GM12891 (cell line): ENCODE results near the gene SLCO2A1.

Source experiments
- PAX5 ChIP-seq: IDR thresholded peaks from 2 replicates; pipeline ENCODE4 v1.6.1; 2011; ENCODE audit warnings: low read length, moderate library complexity, mild to moderate bottlenecking; ENCODE audit not compliant: insufficient read depth, severe bottlenecking
- POLR2A ChIP-seq: IDR thresholded peaks from 2 replicates; pipeline ENCODE4 v1.6.1; 2011; ENCODE audit warnings: low read depth, low read length, control low read depth
- POLR2AphosphoS5 ChIP-seq: IDR thresholded peaks from 2 replicates; pipeline ENCODE4 v1.6.1; 2011; ENCODE audit warnings: low read depth, low read length, control low read depth
- POU2F2 ChIP-seq: IDR thresholded peaks from 2 replicates; pipeline ENCODE4 v1.6.1; 2011; ENCODE audit warnings: low read depth, mild to moderate bottlenecking, control low read depth, low read length, moderate library complexity
- SPI1 ChIP-seq: IDR thresholded peaks from 2 replicates; pipeline ENCODE4 v1.6.1; 2011; ENCODE audit warnings: low read depth, low read length, control low read depth
- TAF1 ChIP-seq: IDR thresholded peaks from 2 replicates; pipeline ENCODE4 v1.6.1; 2011; ENCODE audit warnings: low read depth, low read length, control low read depth

- TF ChIP-seq POLR2AphosphoS5 (no peak), SPI1 (no peak), POLR2A (no peak), TAF1 (no peak), PAX5 (no peak), POU2F2 (no peak)
Measured at GRCh38 chr3:134061401-134061800, 31.7 kb upstream of the SLCO2A1 start.
